ENCODE results near the gene RTKN. TPM values are rescaled to one million over a fixed set of nuclear protein-coding genes. Genes with fewer than 3 reads are reported as not detected.
"Not testable (repeated sequence)": the region's sequence is repeated elsewhere in the genome, so short reads cannot be mapped to it uniquely, and the experiment has no call there.

RTKN gene
- total RNA-seq, 5 donors from 2014 or later (not counting 1 experiment from before 2014, with no cell fraction given), result 0.93 to 1.7 (median 0.96) TPM; not detected in 1

DNA sequence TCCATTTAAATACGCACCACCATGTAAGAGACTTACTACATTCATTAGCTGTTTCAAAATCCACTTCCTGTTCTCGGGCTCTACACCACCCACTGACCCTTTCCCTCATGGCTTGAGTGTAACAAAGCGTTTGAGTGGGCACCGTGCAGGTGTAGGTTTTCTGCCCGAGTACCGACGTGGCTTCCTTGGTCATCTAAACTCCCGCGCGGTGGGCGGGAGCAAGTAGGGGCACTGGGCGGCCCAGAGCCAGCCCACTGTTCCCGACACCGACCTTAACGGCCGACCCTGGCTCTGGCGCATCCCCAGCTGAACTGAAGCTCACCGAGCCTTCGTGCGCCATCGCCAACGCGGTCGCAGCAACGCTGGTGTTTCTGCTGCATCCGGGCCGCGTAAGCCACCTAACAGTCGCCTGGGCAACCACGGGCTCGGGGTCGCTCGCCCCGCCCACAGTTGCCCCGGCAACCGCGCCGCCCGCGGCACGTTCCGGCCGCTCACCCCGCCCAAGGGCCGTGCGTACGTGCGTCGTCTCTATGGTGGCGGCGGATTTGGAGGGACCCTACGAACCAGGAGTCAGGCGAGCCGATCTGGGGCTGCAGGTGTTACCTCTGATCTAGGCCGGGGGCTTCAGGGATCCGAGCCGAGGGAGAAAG is 20.4 kb downstream of the RTKN start, which contains the start of the genes C2orf81 and WDR54:
Gene C2orf81 (minus strand): TSS at position 399 of the 650 bp plus-strand sequence. CDS start 59 bp downstream, at position 340.
Gene WDR54 (plus strand): TSS at position 510 of the 650 bp plus-strand sequence. CDS start 424 bp downstream, outside the sequence.
- peak within 1 kb of the TSS; percentile 97 to 98 for H3K27ac Mint-ChIP-seq
- CTCF ChIA-PET, result interaction anchor here in 1 of 2 donors (0.7 to 1.2 kb wide), 6 partner anchors 24 to 225 kb away, joined by 3 to 8 read pairs (median 4); no protein-coding TSS in a partner anchor
- Histone ChIP-seq H3K27ac (ENCODE audit: low read length) (peak within 1 kb of the TSS; percentile 96), H3K36me3 (ENCODE audit: control insufficient read depth in 2 of 2, extremely low read depth in 1 of 2, insufficient read depth in 1 of 2, low read length in 1 of 2) (peaks cover 0 to 17% of the 10 kb centered on the region in 2 donors), H3K4me1 (ENCODE audit: control insufficient read depth in 1 of 2, extremely low read depth in 1 of 2, insufficient read depth in 2 of 2, low read length in 2 of 2) (peaks cover 9 to 24% of the 10 kb centered on the region in 2 experiments), H3K4me3 (ENCODE audit: control insufficient read depth in 1 of 2, extremely low read depth in 1 of 2, low read length in 1 of 2) (peak within 1 kb of the TSS; percentile 92 to 100), H3K27me3 (replicated peaks in 1 of 2; ENCODE audit: control insufficient read depth in 2 of 2, extremely low read depth in 1 of 2, insufficient read depth in 2 of 2, low read length in 1 of 2) (no peaks in the 10 kb centered on the region), H3K9me3 (no peaks in the 10 kb centered on the region)
- WGBS (ENCODE audit: insufficient coverage), result 1% methylated on average over 52 of the region's 57 CpGs
- H3K4me3 Mint-ChIP-seq, result peak within 1 kb of the TSS; percentile 92 to 99 (median 99)
- H3K36me3 Mint-ChIP-seq, result peaks cover 11% of the 10 kb centered on the region
- POLR2A ChIA-PET, result interaction anchor here (0.5 to 1.0 kb wide), 6 partner anchors 31 to 418 kb away, joined by 3 to 7 read pairs (median 3); partner anchors contain the start of gene WBP1 (in 1 of the 2)
- H3K27me3 Mint-ChIP-seq, result no peaks in the 10 kb centered on the region
- H3K9me3 Mint-ChIP-seq, result no peaks in the 10 kb centered on the region
- H3K4me1 Mint-ChIP-seq, result peaks cover 28 to 40% (median 29%) of the 10 kb centered on the region in 3 donors
- DNase-seq, result peak; percentile 86 to 97 (median 92)
- peak; percentile 91 to 97 (median 97) for ATAC-seq (replicated peaks in 1 of 4)

GRCh38 chr2:74420443-74421103 is 21.2 kb downstream of the RTKN start:
- Mint-ChIP-seq H3K4me1 (peaks cover 34 to 45% (median 36%) of the 10 kb centered on the region in 3 donors), H3K4me3 (peak overlapping the region; percentile 92 to 99 (median 99)), H3K27ac (peak overlapping the region; percentile 97 to 98)
- not testable (repeated sequence) for ATAC-seq (replicated peaks in 1 of 4); H3K36me3 Mint-ChIP-seq; H3K27me3 Mint-ChIP-seq; H3K27me3 ChIP-seq (replicated peaks in 1 of 2; ENCODE audit: control insufficient read depth in 2 of 2, extremely low read depth in 1 of 2, insufficient read depth in 2 of 2, low read length in 1 of 2); H3K9me3 ChIP-seq; H3K9me3 Mint-ChIP-seq; DNase-seq
- H3K36me3 ChIP-seq (ENCODE audit: control insufficient read depth in 2 of 2, extremely low read depth in 1 of 2, insufficient read depth in 1 of 2, low read length in 1 of 2), result peaks cover 0 to 12% of the 10 kb centered on the region in 2 donors
- ChIA-PET CTCF (interaction anchor here (0.6 to 1.2 kb wide), 7 partner anchors 20 to 225 kb away, joined by 3 to 8 read pairs (median 4); no protein-coding TSS in a partner anchor), POLR2A (interaction anchor here (0.5 to 0.9 kb wide), 7 partner anchors 29 to 418 kb away, joined by 3 to 7 read pairs (median 4); partner anchors contain the start of gene WBP1 (in 1 of the 2))
- peak overlapping the region; percentile 92 to 100 for H3K4me3 ChIP-seq (ENCODE audit: control insufficient read depth in 1 of 2, extremely low read depth in 1 of 2, low read length in 1 of 2)
- H3K27ac ChIP-seq (ENCODE audit: low read length), result peak overlapping the region; percentile 96
- peaks cover 9 to 30% of the 10 kb centered on the region in 2 experiments for H3K4me1 ChIP-seq (ENCODE audit: control insufficient read depth in 1 of 2, extremely low read depth in 1 of 2, insufficient read depth in 2 of 2, low read length in 2 of 2)
- WGBS (ENCODE audit: insufficient coverage), result 87% methylated on average over 3 of the region's 19 CpGs

- CTCF ChIA-PET, result interaction anchor here in 1 of 2 donors (0.6 kb wide), 1 partner anchor 19 kb away, joined by 3 read pairs; no protein-coding TSS in a partner anchor
Measured at GRCh38 chr2:74420006-74420405, 21.7 kb downstream of the RTKN start.

GRCh38 chr2:74419345-74419744 is 22.4 kb downstream of the RTKN start:
- H3K36me3 Mint-ChIP-seq, result no peaks in the 10 kb centered on the region
- peaks cover 12 to 42% of the 10 kb centered on the region in 2 experiments for H3K4me1 ChIP-seq (ENCODE audit: control insufficient read depth in 1 of 2, extremely low read depth in 1 of 2, insufficient read depth in 2 of 2, low read length in 2 of 2)
- ChIA-PET CTCF (no interaction called here), POLR2A (no interaction called here)
- H3K4me3 ChIP-seq (ENCODE audit: control insufficient read depth in 1 of 2, extremely low read depth in 1 of 2, low read length in 1 of 2), result no peak overlapping the region
- DNase-seq (no peak), ATAC-seq (replicated peaks in 1 of 4) (no peak)
- H3K27me3 ChIP-seq (replicated peaks in 1 of 2; ENCODE audit: control insufficient read depth in 2 of 2, extremely low read depth in 1 of 2, insufficient read depth in 2 of 2, low read length in 1 of 2), result peaks cover 0 to 17% of the 10 kb centered on the region in 2 experiments
- H3K9me3 Mint-ChIP-seq, result no peaks in the 10 kb centered on the region
- H3K27me3 Mint-ChIP-seq, result peaks cover 0 to 4% of the 10 kb centered on the region in 2 donors
- H3K27ac Mint-ChIP-seq, result no peak overlapping the region
- no peaks in the 10 kb centered on the region for H3K36me3 ChIP-seq (ENCODE audit: control insufficient read depth in 2 of 2, extremely low read depth in 1 of 2, insufficient read depth in 1 of 2, low read length in 1 of 2)
- H3K4me3 Mint-ChIP-seq, result no peak overlapping the region
- peaks cover 37 to 45% (median 41%) of the 10 kb centered on the region in 3 donors for H3K4me1 Mint-ChIP-seq
- H3K27ac ChIP-seq (ENCODE audit: low read length), result no peak overlapping the region
- no CpG with 5 or more reads among the region's 1 CpG for WGBS (ENCODE audit: insufficient coverage)
- H3K9me3 ChIP-seq, result no peaks in the 10 kb centered on the region

More at GRCh38 chr2:74420006-74420405, 21.7 kb downstream of the RTKN start:
- Mint-ChIP-seq H3K36me3 (peaks cover 3% of the 10 kb centered on the region), H3K27ac (peak overlapping the region; percentile 46 to 64), H3K4me1 (peaks cover 34 to 45% (median 38%) of the 10 kb centered on the region in 3 donors), H3K9me3 (no peaks in the 10 kb centered on the region), H3K4me3 (peak overlapping the region; percentile 49 to 92 (median 52)), H3K27me3 (peaks cover 0 to 2% of the 10 kb centered on the region in 2 donors)
- DNase-seq (no peak), ATAC-seq (replicated peaks in 1 of 4) (no peak)
- Histone ChIP-seq H3K36me3 (ENCODE audit: control insufficient read depth in 2 of 2, extremely low read depth in 1 of 2, insufficient read depth in 1 of 2, low read length in 1 of 2) (peaks cover 0 to 6% of the 10 kb centered on the region in 2 donors), H3K4me1 (ENCODE audit: control insufficient read depth in 1 of 2, extremely low read depth in 1 of 2, insufficient read depth in 2 of 2, low read length in 2 of 2) (peaks cover 10 to 36% of the 10 kb centered on the region in 2 experiments), H3K27me3 (replicated peaks in 1 of 2; ENCODE audit: control insufficient read depth in 2 of 2, extremely low read depth in 1 of 2, insufficient read depth in 2 of 2, low read length in 1 of 2) (peaks cover 0 to 11% of the 10 kb centered on the region in 2 experiments), H3K27ac (ENCODE audit: low read length) (peak overlapping the region; percentile 4), H3K9me3 (no peaks in the 10 kb centered on the region), H3K4me3 (ENCODE audit: control insufficient read depth in 1 of 2, extremely low read depth in 1 of 2, low read length in 1 of 2) (no peak overlapping the region)
- POLR2A ChIA-PET, result interaction anchor here in 1 of 2 donors (0.6 to 0.7 kb wide), 2 partner anchors 28 to 67 kb away, joined by 4 to 7 read pairs; no protein-coding TSS in a partner anchor
- WGBS (ENCODE audit: insufficient coverage), result no CpG with 5 or more reads among the region's 2 CpGs

DNA sequence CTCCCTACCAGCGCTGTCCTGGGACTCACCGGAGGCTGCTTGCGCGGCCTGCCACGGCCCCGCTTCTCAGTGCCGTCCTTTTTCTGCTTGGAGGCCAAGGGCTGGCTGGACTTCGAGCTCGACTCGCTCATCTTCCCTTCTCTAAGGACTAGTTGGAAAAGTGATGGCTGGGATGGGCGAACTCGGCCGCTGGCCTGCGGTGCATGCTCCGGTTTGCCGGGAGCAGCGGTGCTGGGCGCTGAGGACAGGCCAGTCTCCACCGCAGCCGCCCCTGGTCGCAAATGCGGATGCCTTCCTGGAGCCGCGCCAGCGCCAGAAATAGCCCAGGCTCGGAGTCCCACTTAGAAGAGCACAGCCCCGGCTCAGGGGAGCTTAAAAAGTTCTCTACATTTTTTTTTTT is 23.4 kb downstream of the RTKN start:
- no peaks in the 10 kb centered on the region for H3K36me3 Mint-ChIP-seq
- H3K4me3 Mint-ChIP-seq, result no peak overlapping the region
- no peaks in the 10 kb centered on the region for H3K9me3 Mint-ChIP-seq
- POLR2A ChIA-PET, result interaction anchor here (0.5 to 0.9 kb wide), 2 partner anchors 9 to 12 kb away, joined by 3 to 4 read pairs; no protein-coding TSS in a partner anchor
- H3K27me3 Mint-ChIP-seq, result peaks cover 0 to 9% of the 10 kb centered on the region in 2 donors
- no peaks in the 10 kb centered on the region for H3K36me3 ChIP-seq (ENCODE audit: control insufficient read depth in 2 of 2, extremely low read depth in 1 of 2, insufficient read depth in 1 of 2, low read length in 1 of 2)
- H3K27ac Mint-ChIP-seq, result no peak overlapping the region
- WGBS (ENCODE audit: insufficient coverage), result over 99% methylated on average over 20 of the region's 27 CpGs
- H3K4me1 Mint-ChIP-seq, result peaks cover 41 to 48% (median 45%) of the 10 kb centered on the region in 3 donors
- H3K4me3 ChIP-seq (ENCODE audit: control insufficient read depth in 1 of 2, extremely low read depth in 1 of 2, low read length in 1 of 2), result no peak overlapping the region
- CTCF ChIA-PET, result interaction anchor here in 1 of 2 donors (0.7 kb wide), 1 partner anchor 1603 kb away, joined by 3 read pairs; no protein-coding TSS in a partner anchor
- no peak overlapping the region for H3K27ac ChIP-seq (ENCODE audit: low read length)
- H3K9me3 ChIP-seq, result no peaks in the 10 kb centered on the region
- no peak for ATAC-seq (replicated peaks in 1 of 4)
- H3K27me3 ChIP-seq (replicated peaks in 1 of 2; ENCODE audit: control insufficient read depth in 2 of 2, extremely low read depth in 1 of 2, insufficient read depth in 2 of 2, low read length in 1 of 2), result peaks cover 0 to 24% of the 10 kb centered on the region in 2 experiments
- DNase-seq, result no peak
- peaks cover 12 to 42% of the 10 kb centered on the region in 2 experiments for H3K4me1 ChIP-seq (ENCODE audit: control insufficient read depth in 1 of 2, extremely low read depth in 1 of 2, insufficient read depth in 2 of 2, low read length in 2 of 2)
